Activated CD8-positive, alpha-beta T cell treated with anti-CD3 and anti-CD28 coated beads, Interleukin-2, amount 10 ng/mL, durations not matched to agents 7 days and 5 days (primary cell): Measurements from ENCODE around the gene ZBTB5. TPM values are rescaled to one million over a fixed set of nuclear protein-coding genes. Genes with fewer than 3 reads are reported as not detected.

Experiments used
- ATAC-seq: fragments of 150-1000 bp; cut with Tn5 transposase; one replicate; pipeline ENCODE4 v1.10.0; 2021; ENCODE audit warnings: moderate library complexity
- CTCF ChIA-PET: fragments of 350-600 bp; sonication (Branson Sonifier 250); formaldehyde crosslinking; loops from one replicate; lab custom pipeline; 2021; ENCODE audit warnings: antibody characterized with exemption; lab: Charles Lee
- POLR2A ChIA-PET: fragments of 350-600 bp; sonication (Branson Sonifier 250); formaldehyde crosslinking; loops from one replicate; lab custom pipeline; 2021; ENCODE audit warnings: antibody characterized with exemption; lab: Charles Lee
- DNase-seq: peaks from one replicate; pipeline ENCODE4 v3.0.0-alpha.2; 2020
- H3K27ac Mint-ChIP-seq: one replicate; pipeline ENCODE4 v1.8.0; 2021; ENCODE audit warnings: mild to moderate bottlenecking, mixed read lengths
- H3K27me3 Mint-ChIP-seq: one replicate; pipeline ENCODE4 v1.8.0; 2021; ENCODE audit warnings: low read depth, mixed read lengths
- H3K36me3 Mint-ChIP-seq: one replicate; pipeline ENCODE4 v1.8.0; 2021; ENCODE audit warnings: low read depth, mixed read lengths
- H3K4me1 Mint-ChIP-seq: one replicate; pipeline ENCODE4 v1.8.0; 2021; ENCODE audit warnings: low read depth, mixed read lengths
- H3K4me3 Mint-ChIP-seq: one replicate; pipeline ENCODE4 v1.8.0; 2021; ENCODE audit warnings: mild to moderate bottlenecking, mixed read lengths
- H3K9me3 Mint-ChIP-seq: one replicate; pipeline ENCODE4 v1.8.0; 2022; ENCODE audit warnings: mixed read lengths; ENCODE audit not compliant: insufficient read depth
- total RNA-seq, 2 experiments: library from RNA; stranded (reverse); gene quantifications; one replicate each; pipeline ENCODE4 v1.2.3, GENCODE V29; 2021

Gene ZBTB5
- total RNA-seq, 2 experiments from 2014 or later, result 9.2 to 9.4 TPM

GRCh38 chr9:37445832-37446231 lies 19.4 kb downstream of the ZBTB5 start:
- ATAC-seq (no peak), DNase-seq (no peak)
- Mint-ChIP-seq H3K9me3 (no peaks in the 10 kb centered on the region), H3K36me3 (peaks cover 31% of the 10 kb centered on the region), H3K27me3 (no peaks in the 10 kb centered on the region), H3K4me3 (no peak overlapping the region), H3K4me1 (no peaks in the 10 kb centered on the region), H3K27ac (no peak overlapping the region)
- CTCF ChIA-PET, result no interaction called here
- POLR2A ChIA-PET, result no interaction called here

GRCh38 chr9:37444890-37445289 lies 20.4 kb downstream of the ZBTB5 start:
- ChIA-PET CTCF (no interaction called here), POLR2A (no interaction called here)

GRCh38 chr9:37443566-37443965 lies 21.7 kb downstream of the ZBTB5 start:
- H3K9me3 Mint-ChIP-seq, result no peaks in the 10 kb centered on the region
- DNase-seq (no peak), ATAC-seq (no peak)
- peaks cover 34% of the 10 kb centered on the region for H3K36me3 Mint-ChIP-seq
- POLR2A ChIA-PET, result interaction anchor here (0.6 kb wide), 1 partner anchor 21 kb away, joined by 4 read pairs; the partner anchor contains the start of gene GRHPR
- no peaks in the 10 kb centered on the region for H3K4me1 Mint-ChIP-seq
- CTCF ChIA-PET, result no interaction called here
- H3K27me3 Mint-ChIP-seq, result no peaks in the 10 kb centered on the region
- no peak overlapping the region for H3K4me3 Mint-ChIP-seq
- no peak overlapping the region for H3K27ac Mint-ChIP-seq

More at GRCh38 chr9:37444890-37445289, 20.4 kb downstream of the ZBTB5 start:
- ATAC-seq (no peak), DNase-seq (no peak)
- no peak overlapping the region for H3K4me3 Mint-ChIP-seq
- H3K36me3 Mint-ChIP-seq, result peaks cover 35% of the 10 kb centered on the region
- no peaks in the 10 kb centered on the region for H3K9me3 Mint-ChIP-seq
- no peaks in the 10 kb centered on the region for H3K4me1 Mint-ChIP-seq
- H3K27ac Mint-ChIP-seq, result no peak overlapping the region
- H3K27me3 Mint-ChIP-seq, result no peaks in the 10 kb centered on the region

GRCh38 chr9:37442556-37442955 lies 22.7 kb downstream of the ZBTB5 start:
- ATAC-seq (no peak), DNase-seq (no peak)
- Mint-ChIP-seq H3K4me1 (no peaks in the 10 kb centered on the region), H3K9me3 (no peaks in the 10 kb centered on the region), H3K4me3 (no peak overlapping the region), H3K27me3 (no peaks in the 10 kb centered on the region), H3K36me3 (peaks cover 39% of the 10 kb centered on the region), H3K27ac (no peak overlapping the region)
- POLR2A ChIA-PET, result no interaction called here
- CTCF ChIA-PET, result interaction anchor here (0.8 to 1.2 kb wide), 2 partner anchors 18 to 569 kb away, joined by 3 read pairs; no protein-coding TSS in a partner anchor

GRCh38 chr9:37441776-37442370 lies 23.4 kb downstream of the ZBTB5 start:
- H3K4me1 Mint-ChIP-seq, result no peaks in the 10 kb centered on the region
- DNase-seq, result no peak
- ChIA-PET POLR2A (no interaction called here), CTCF (interaction anchor here (0.8 to 1.2 kb wide), 2 partner anchors 19 to 569 kb away, joined by 3 read pairs; no protein-coding TSS in a partner anchor)
- peaks cover 44% of the 10 kb centered on the region for H3K36me3 Mint-ChIP-seq
- H3K4me3 Mint-ChIP-seq, result no peak overlapping the region
- no peaks in the 10 kb centered on the region for H3K9me3 Mint-ChIP-seq
- no peak for ATAC-seq
- H3K27ac Mint-ChIP-seq, result peak overlapping the region; percentile 25
- H3K27me3 Mint-ChIP-seq, result no peaks in the 10 kb centered on the region

- Mint-ChIP-seq H3K9me3 (no peaks in the 10 kb centered on the region), H3K27ac (no peak overlapping the region), H3K4me1 (no peaks in the 10 kb centered on the region), H3K27me3 (no peaks in the 10 kb centered on the region), H3K36me3 (peaks cover 54% of the 10 kb centered on the region), H3K4me3 (no peak overlapping the region)
- ChIA-PET POLR2A (no interaction called here), CTCF (no interaction called here)
- no peak for DNase-seq
- no peak for ATAC-seq
Measured at GRCh38 chr9:37438359-37438758, 26.9 kb downstream of the ZBTB5 start.

- no peak overlapping the region for H3K4me3 Mint-ChIP-seq
- ATAC-seq (no peak), DNase-seq (no peak)
- H3K36me3 Mint-ChIP-seq, result peaks cover 54% of the 10 kb centered on the region
- ChIA-PET POLR2A (no interaction called here), CTCF (no interaction called here)
- H3K9me3 Mint-ChIP-seq, result no peaks in the 10 kb centered on the region
- no peaks in the 10 kb centered on the region for H3K27me3 Mint-ChIP-seq
- H3K4me1 Mint-ChIP-seq, result no peaks in the 10 kb centered on the region
- peak overlapping the region; percentile 34 for H3K27ac Mint-ChIP-seq
Measured at GRCh38 chr9:37437621-37438020, 27.6 kb downstream of the ZBTB5 start.

GRCh38 chr9:37437010-37437409 lies 28.2 kb downstream of the ZBTB5 start:
- ChIA-PET CTCF (no interaction called here), POLR2A (interaction anchor here (0.6 kb wide), 1 partner anchor 111 kb away, joined by 3 read pairs; no protein-coding TSS in a partner anchor)
- ATAC-seq, result no peak
- Mint-ChIP-seq H3K4me3 (no peak overlapping the region), H3K36me3 (peaks cover 50% of the 10 kb centered on the region), H3K27ac (no peak overlapping the region), H3K27me3 (no peaks in the 10 kb centered on the region), H3K9me3 (no peaks in the 10 kb centered on the region), H3K4me1 (no peaks in the 10 kb centered on the region)
- no peak for DNase-seq

GRCh38 chr9:37436540-37436939 lies 28.7 kb downstream of the ZBTB5 start:
- no peak overlapping the region for H3K27ac Mint-ChIP-seq
- H3K4me1 Mint-ChIP-seq, result no peaks in the 10 kb centered on the region
- no peak for ATAC-seq
- CTCF ChIA-PET, result no interaction called here
- POLR2A ChIA-PET, result interaction anchor here (0.6 kb wide), 1 partner anchor 110 kb away, joined by 3 read pairs; no protein-coding TSS in a partner anchor
- no peak overlapping the region for H3K4me3 Mint-ChIP-seq
- no peaks in the 10 kb centered on the region for H3K27me3 Mint-ChIP-seq
- peaks cover 48% of the 10 kb centered on the region for H3K36me3 Mint-ChIP-seq
- H3K9me3 Mint-ChIP-seq, result no peaks in the 10 kb centered on the region
- no peak for DNase-seq

GRCh38 chr9:37433867-37434371 lies 31.3 kb downstream of the ZBTB5 start:
- no peaks in the 10 kb centered on the region for H3K27me3 Mint-ChIP-seq
- POLR2A ChIA-PET, result no interaction called here
- H3K4me3 Mint-ChIP-seq, result no peak overlapping the region
- ATAC-seq, result no peak
- CTCF ChIA-PET, result no interaction called here
- H3K9me3 Mint-ChIP-seq, result no peaks in the 10 kb centered on the region
- no peak overlapping the region for H3K27ac Mint-ChIP-seq
- no peaks in the 10 kb centered on the region for H3K4me1 Mint-ChIP-seq
- peaks cover 34% of the 10 kb centered on the region for H3K36me3 Mint-ChIP-seq
- DNase-seq, result no peak

GRCh38 chr9:37432020-37432419 lies 33.2 kb downstream of the ZBTB5 start:
- Mint-ChIP-seq H3K4me3 (no peak overlapping the region), H3K36me3 (peaks cover 38% of the 10 kb centered on the region), H3K4me1 (no peaks in the 10 kb centered on the region), H3K27ac (no peak overlapping the region), H3K9me3 (no peaks in the 10 kb centered on the region), H3K27me3 (no peaks in the 10 kb centered on the region)
- POLR2A ChIA-PET, result no interaction called here
- CTCF ChIA-PET, result no interaction called here
- no peak for ATAC-seq
- no peak for DNase-seq

- POLR2A ChIA-PET, result no interaction called here
Measured at GRCh38 chr9:37430841-37431597, 34.2 kb downstream of the ZBTB5 start.

More at GRCh38 chr9:37430841-37431597, 34.2 kb downstream of the ZBTB5 start:
- ATAC-seq (no peak), DNase-seq (no peak)
- no peak overlapping the region for H3K4me3 Mint-ChIP-seq
- no peaks in the 10 kb centered on the region for H3K9me3 Mint-ChIP-seq
- CTCF ChIA-PET, result no interaction called here
- H3K27ac Mint-ChIP-seq, result peak overlapping the region; percentile 55
- no peaks in the 10 kb centered on the region for H3K4me1 Mint-ChIP-seq
- H3K27me3 Mint-ChIP-seq, result no peaks in the 10 kb centered on the region
- H3K36me3 Mint-ChIP-seq, result peaks cover 38% of the 10 kb centered on the region
